ENCODE measurements around the gene PDPN.

Gene PDPN

DNA sequence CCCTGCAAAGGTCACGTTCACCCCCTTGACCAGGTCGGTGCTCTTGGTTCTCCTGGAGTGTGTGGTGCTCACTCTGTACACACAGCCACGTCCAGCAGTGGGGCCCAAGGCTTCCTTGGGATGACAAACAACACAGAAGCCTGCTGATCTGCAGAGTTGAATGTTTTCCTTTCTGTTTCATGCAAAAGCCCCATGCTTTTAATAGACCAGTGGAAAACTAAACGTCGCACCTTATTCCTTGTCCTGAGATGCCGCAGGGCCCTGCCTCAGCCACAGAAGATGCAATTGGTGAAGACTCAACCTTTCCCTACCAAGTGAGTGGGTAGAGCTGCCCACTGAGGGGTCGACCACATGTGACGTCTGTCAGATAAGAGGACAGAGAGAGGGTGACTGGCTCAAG, 5.8 kb upstream of the PDPN start:
- DNase-seq (ENCODE audit: low read depth in 2 of 2) = no peak

DNA sequence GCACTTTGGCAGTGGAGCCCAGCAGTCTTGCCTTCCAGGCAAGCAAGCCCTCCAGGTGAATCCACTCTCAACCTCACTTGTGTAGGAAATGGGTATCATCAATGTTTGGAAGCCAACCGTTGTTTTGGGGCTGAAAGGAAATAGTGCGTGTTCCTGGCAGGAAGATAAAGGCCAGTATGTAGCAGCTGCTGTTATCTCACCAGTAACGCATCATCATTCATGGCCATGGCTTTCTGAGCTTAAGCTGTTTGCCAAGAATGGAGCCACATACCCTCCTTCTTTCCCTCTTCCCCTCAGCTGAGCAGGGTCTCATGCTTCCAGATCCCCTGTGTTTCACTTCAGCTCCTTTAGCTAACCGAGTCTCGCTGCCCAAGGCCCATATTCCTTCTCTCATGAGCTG, 2.2 kb upstream of the PDPN start:
- DNase-seq (ENCODE audit: low read depth in 2 of 2) = no peak

DNA sequence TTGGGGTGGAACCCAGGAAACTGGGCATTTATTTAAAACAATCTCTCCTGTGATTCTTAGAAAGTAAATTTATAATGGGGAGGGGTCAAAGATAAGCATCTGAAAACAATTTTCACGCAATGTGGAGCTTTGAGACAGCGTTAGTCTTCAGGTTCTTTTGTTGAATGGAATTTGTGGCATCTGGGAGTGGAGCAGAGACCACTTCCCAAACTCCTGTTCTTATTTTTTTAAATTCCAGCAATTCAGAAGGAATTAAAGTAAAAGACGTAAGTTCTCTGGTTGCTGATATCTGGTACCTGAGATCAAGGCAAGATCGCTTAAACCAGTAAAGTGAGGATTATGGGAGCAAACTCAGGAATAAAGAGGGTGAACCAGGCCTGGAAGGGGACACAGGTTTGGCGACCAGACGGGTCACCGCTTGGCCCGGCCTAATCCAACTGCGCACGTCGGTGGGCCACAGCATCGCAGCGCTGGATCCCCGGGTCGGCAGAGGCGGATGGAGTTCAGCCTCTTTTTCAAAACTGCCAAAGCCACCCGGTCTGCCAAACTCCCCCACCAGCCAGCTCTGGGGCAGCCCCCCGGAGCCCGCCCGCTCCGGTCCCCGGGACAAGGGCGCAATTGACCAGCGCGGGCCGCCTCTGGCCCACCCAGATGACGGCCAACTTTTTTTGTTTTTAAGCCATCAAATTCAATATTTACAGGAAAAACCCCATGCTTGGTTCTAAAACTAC, 754 bp upstream of the PDPN start:
- no peak for DNase-seq (ENCODE audit: low read depth in 2 of 2)

DNA sequence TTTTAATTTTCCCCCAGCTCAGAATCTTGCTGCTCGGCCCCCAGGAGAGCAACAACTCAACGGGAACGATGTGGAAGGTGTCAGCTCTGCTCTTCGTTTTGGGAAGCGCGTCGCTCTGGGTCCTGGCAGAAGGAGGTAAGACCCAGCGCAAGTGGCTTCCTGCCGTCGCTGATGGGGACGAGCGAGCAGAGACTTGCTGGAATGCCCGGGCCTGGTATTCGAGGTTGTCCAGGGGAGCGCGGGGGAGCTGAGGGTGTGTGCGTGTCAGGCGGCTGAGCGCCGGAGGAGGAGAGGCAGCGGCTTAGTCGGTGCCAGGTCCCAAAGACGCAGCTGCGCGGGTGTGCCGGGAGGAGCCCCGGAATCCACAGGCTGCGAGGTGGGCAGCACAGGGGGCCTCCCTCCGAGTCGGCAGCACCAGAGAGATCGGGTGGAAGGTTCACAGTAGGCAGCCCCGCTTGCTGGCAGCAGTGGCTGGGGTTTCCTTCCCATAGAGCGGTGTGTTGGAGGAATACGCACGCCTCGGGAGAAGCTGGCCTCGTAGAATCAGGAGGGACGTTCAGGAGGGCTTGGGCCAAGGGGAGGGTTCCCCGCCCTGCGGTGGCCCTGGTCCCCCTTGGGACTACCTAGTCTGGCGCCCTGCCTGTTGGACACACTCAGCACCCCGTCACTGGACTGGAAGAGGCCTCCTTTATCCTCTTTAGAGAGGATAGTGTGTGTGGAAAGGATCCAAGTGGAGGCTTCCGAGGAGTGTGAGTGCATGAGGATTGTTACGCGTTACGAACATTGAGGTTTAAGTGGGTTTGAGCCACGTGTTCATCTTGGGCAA, 547 bp downstream of the PDPN start:
- no peak for DNase-seq (ENCODE audit: low read depth in 2 of 2)

DNA sequence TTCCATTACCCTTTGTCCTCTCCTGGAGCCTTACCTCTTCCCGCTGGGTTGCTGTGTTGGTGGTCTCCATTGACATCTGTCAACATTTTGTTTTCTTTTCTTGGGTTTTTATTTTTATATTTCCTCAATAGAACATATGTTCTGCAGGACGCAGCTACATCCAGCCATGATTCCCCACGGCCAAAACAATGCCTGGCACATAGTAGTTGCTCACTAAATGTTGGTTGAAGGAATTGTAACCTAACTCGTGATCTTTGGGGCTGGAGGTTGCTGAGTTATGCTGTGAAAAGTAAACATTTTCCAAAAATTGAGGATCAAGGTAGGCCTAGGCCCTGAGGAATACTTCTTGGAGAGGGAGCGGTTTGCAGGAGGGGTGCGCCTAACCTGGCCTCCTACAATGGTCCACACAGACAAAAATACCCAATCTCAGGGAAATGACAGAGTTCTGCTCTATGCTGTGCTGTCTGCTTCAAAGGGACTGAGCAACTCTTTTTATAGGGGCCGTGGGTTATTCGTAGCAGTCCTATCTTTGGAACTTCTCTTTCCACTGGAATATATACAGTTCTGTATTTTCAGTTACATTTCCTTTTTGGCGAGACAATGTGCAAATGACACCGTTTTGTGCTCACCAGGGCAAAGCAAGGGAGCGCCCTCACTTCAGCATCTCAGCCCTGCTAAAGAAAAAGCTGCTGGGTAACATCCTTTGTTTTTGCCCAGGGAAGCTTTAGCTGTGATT, 1.4 kb downstream of the PDPN start:
- DNase-seq (ENCODE audit: low read depth in 2 of 2) = no peak

DNA sequence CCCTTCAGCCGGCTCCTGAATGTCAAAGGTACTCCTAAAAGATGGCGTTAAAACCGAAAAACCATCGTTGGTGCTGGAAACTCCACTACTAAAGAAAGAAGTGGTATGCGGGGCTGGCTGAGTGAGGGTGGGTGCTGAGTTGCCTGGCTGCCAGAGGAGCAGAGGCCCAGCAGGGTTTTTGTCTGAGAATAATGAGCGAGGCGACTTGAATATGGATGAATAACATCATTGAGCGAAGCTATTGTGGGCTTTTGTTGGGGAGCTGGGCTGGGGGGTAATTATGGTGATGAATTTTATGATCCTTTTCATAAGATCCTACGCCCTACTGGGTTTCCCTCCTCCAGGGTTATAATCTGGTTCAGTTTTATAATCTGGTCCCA, 2.0 kb downstream of the PDPN start:
- no peak for DNase-seq (ENCODE audit: low read depth in 2 of 2)

DNA sequence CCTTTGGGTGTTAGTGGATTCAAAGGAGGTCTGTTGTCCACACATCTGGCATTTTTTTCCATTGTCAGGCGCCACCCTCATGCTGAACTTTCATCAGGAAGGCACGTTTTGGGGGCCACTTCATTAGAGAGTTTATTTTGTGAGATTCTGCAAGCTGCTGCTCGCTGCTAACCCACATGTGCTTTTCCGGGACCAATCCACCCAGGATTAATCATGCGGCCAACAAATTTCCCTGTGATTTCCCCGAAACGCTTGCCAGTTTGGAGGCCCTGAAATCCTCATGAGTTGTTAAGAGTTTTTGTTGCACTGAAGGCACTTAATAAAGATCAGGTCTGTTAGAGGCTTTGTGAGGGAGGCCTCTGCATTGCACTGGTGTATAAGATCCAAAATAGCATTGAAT, 2.4 kb downstream of the PDPN start:
- DNase-seq (ENCODE audit: low read depth in 2 of 2) = no peak

DNA sequence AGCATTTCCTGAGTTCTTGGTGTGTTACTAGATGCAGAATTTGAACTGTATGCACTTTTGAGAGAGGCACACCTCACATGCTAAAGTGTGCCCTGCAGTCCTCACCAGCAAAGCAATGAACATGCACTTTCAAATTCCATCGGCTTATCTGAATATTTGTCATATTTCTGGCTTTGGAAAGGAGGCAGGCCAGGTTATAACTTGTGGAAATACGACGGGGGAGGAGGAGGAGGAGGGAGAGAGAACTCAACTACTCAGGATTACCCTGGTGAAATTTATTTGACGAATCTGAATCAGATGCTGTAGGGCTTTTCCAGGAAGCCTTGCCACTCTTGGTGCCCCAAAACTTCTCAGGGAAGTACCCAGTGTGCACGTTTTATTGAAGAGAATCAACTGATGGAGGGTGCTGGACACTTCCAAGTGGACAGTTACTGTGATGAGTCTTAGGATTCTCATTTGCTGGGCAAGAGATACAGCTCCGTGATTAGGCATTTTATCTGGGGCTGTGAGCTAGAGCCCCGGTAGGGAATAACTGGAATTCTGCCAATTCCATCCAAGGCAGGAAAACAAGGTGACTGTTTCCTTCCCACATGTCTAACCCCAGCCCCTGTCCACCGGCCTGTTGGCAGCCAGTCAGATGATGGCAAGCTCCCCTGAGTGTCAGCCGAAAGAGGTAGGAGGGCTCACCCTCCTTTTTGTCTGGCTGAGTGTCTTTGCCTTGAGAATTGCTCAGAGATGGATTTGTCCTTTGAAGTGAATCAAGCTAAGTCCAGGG, 3.8 kb downstream of the PDPN start:
- DNase-seq (ENCODE audit: low read depth in 2 of 2) = no peak

DNA sequence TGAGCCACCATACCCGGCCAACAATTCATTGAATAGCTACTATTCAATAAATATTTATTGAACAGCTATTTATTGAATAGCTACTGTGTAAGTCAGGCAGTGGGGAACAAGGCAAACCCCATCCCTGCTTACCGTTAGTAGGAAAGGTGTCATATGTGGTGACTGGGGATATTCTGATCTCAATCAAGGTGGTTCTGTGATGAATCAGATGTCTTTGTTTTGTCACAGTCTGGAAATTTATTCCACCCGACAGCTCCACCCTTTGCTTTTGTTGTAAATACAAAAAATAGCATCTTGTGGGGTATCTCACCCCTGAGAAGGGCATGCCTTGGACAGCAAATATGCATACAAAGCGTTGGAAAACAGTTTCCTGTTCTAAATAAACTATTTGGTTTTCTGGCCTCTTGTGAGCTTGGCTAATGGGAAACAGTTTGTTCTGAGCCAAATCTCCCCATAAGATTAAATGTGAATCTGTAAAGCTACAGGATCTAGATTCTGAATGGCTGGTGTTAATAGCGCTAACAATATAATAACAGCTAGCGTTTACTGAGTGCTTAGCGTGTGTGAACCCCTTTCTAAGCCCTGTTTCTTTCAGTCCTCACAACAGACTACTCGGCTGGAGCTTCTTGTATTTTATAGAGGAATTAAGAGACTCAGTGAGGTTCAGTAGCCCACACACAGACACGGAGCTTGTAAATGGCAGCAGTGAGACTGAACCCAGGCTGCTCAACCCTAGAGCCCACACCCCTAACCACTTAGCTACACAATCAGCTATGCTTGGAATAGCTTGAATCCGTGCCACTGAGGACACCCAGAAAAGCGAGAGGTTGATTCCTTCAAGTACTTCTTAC, 5.5 kb downstream of the PDPN start:
- DNase-seq (ENCODE audit: low read depth in 2 of 2) = no peak

DNA sequence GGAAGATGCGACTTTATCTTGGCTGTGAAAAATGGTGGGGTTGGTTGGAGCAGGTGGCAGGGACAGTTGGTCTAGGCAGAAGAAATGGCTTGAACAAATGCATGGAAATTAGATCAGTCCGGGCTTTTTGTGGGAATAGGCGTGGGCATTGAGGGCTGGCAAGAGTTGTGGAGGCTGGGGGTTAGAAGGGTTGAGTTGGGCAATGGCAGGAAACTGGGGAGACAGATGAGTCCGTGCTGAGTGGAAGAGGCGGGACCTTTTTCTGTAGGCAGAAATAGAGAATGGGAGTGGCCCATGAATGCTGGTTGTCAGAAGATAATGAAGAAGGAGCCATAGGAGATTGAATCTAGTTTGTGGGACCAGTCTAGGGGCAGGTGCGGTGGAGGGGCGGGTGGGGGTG, 6.9 kb downstream of the PDPN start:
- DNase-seq (ENCODE audit: low read depth in 2 of 2) = no peak

DNA sequence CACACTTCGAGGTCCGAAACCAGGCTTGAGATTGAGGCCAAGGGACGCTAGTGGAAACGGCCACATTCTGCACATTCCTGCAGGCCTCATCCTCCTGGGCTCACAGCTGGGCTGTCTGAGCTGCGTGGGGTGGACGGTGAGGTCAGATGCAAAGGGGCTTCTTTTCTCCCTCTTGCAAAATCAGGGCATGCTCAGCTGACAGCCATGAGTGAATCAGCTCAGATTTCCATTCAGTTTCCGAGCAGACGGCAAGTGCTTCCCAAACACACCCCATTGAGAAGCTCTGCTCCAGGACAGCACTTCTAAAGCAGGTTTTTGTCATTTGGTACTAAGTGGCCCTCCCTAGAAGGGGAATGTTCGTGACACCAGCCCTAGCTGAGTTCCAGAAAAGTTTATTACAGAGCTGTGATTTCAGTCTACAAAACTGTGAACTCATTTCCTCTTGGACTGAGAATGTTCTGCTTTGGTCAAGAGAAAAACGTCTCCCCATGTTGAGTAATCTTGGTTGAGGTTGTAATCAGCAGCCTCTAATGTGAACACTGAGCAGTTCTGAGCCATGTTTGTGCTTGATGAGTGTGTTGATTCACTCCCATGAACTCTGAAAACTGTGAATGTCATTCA, 10.0 kb downstream of the PDPN start:
- DNase-seq (ENCODE audit: low read depth in 2 of 2) = no peak

DNA sequence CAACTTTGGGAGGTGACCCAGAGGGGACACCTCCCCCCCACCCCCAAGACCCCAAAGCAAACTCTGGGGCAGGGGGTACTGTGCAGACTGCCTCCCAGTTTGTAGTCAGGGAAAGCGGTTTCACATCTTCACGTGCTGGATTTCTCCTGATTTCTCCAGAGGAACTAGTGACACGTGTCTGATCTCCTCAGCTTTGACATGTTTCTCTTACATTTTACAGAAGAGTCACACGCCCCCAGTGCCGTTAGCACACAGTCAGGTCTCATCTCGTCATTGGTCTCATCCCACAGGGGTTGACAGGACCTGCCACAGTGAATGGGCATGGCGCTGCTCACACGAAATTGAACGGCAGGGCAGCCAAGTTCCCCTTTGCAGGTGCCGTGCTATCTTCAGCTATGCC, 11.8 kb downstream of the PDPN start:
- DNase-seq (ENCODE audit: low read depth in 2 of 2) = no peak

DNA sequence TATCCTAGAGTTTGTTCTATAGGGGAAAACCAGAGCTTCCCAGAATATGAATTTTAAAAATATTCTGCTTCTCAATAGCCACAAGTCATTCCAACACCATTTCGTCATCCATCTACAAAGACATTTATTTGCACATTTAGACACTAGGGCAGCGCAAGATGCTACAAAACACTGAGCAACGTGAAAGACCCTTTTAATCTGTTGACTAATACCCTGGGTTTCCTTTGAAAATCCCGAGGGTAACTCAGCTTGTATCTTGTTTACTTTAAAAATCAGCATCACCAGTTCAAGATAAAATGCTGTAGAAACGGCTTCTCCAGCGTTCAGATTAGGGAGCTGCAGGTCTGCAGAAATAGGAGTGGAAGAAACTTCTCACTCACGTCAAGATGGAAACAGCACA, 13.5 kb downstream of the PDPN start:
- DNase-seq (ENCODE audit: low read depth in 2 of 2) = no peak

DNA sequence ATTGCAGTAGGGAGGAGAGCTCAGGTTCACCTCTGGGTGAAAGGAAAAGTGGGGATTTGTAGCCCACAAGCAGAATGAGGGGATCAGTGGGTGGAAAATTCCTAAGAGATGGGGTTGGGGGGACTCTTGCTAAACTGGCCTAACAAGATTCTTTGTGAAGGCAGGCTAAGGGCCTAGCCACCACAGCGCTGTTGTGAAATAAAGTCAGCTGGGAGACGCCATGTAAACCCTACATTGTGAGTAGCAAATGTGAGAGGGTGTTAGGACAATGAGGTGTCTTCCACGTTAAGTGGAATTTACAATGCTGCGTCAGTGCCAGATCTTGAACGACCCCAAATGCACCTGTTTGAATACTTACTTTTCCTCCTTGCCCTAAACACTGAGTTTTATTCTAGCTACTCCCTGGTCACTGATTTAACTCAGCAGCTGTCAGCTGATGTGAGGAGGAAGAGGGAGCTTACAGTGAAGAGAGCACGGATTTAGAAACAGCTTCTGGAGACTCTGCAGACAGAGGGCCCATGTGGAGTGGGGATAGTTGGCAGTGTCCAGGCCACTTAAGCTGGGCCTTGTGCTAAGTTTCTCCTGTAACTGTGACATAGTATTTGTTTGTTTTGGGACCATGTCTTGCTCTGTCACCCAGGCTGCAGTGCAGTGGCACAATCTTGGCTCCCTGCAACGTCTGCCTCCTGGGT, 17.3 kb downstream of the PDPN start:
- no peak for DNase-seq (ENCODE audit: low read depth in 2 of 2)

DNA sequence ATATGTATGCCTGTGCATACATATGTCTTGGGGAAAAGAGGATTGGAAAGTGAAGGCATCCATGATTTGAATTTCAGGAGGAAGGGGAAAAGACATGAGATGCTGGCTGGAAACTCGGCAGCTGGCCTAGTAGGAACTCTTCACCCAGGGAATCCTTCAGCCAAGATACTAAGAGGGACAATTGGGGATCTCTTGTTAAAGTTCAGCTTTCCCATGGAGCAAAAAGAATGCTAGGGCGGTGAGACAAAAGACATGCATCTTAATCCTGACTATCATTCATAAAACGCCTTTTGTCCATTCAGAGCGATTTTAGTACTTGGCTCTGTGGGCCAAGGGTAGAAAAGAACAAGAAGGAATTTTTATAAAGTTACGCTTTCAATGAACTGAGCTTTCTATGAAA, 20.5 kb downstream of the PDPN start:
- no peak for DNase-seq (ENCODE audit: low read depth in 2 of 2)

DNA sequence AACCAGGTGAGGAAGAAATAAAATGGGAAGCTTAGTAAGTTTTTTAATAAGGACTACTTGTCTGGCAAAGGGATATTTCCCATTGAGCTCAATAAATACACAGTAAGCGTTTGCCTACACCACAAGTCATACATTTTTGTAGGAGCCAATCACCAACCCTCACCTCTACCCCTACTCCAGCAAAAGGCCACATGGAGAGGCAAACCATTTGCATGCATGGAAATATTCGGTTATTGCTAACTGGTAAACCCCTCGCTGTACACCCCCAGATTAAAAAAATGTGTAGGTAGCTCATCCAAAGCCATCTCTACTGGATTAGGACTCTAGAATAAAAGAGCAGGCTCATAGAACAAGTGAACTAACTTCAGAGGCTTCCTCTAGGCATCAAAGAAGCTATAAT, 21.1 kb downstream of the PDPN start:
- DNase-seq (ENCODE audit: low read depth in 2 of 2) = no peak

DNA sequence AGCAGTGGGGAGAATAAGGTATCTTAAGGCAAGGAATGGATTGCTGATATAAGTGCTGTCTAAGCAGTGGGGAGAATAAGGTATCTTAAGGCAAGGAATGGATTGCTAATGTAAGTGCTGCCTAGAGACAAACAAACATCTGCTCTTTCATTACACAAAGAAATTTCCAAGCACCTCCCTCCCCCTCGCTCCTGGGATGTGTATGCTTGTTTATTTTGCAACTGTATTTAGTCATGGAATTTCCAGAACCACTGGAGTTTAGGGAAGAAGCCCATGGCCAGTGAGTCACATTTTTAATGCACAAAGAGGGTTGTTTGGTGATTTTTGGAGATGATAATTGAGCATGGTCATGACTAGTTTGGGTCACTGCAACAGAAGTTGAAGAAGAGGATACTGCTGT, 21.5 kb downstream of the PDPN start:
- DNase-seq (ENCODE audit: low read depth in 2 of 2) = no peak

DNA sequence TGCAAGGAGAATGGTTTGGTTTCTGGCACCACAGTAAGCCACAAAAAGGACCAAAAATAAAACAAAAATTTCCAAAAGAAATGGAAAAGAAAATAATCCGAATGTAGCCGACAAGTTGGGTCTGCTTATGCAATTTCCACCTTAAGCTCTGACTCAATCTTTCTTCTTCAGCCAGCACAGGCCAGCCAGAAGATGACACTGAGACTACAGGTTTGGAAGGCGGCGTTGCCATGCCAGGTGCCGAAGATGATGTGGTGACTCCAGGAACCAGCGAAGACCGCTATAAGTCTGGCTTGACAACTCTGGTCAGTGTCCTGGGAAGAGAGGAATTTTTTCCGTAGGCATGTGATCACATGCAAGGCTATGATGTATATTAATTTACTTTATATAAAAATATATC, 23.4 kb downstream of the PDPN start:
- DNase-seq (ENCODE audit: low read depth in 2 of 2) = no peak

DNA sequence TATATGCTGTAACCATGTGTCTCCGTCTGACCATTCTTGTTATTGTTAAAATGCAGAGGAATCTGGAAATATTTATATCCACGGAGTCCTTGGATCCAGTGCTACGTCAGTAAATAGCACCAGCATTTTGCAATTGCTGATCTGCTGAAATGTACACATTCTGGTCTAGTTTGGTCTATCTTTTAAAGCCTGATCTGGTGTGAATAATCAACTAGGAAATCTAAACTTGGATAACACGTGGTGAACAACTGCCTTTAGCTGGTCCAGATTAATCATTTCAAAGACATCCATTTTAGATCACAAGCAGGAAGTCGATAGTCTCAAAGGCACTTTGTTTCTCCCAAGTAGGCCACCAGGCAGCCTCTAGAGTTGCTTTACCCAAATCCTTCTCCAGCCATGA, 32.6 kb downstream of the PDPN start:
- DNase-seq (ENCODE audit: low read depth in 2 of 2) = no peak

DNA sequence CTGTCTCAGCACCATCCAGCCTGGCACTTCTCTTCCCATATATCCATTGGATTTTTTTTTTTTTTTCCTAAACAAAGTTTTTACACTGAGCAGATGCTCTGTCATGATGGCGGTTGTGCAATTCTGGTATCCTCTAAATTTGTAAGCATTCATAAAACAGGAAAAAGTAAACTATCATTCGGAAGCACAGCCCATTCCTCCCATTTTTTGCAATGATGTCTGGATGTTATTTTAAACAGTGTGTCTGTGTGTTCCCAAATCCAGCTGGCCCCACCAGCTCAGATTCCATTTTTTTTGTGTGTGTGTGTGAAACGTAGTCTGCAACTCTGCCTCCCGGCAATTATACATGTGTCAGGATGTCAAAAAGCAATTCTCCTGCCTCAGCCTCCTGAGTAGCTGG, 33.5 kb downstream of the PDPN start:
- DNase-seq (ENCODE audit: low read depth in 2 of 2) = no peak

Data from stimulated activated CD8-positive, alpha-beta memory T cell treated with anti-CD3 and anti-CD28 coated beads, Interleukin-2, amount 100 ng/mL, for 48 hours (primary cell).